SK-N-SH treated with all-trans-retinoic acid at 6 μM for 48 hours (cell line): ENCODE data around the gene VPS25.

ENCODE experiments used
- ATAC-seq: fragments of 200-7000 bp; cut with Tn5 transposase; 3 replicates; pipeline ENCODE4 v1.9.1; 2020; ENCODE audit warnings: mild to moderate bottlenecking, moderate library complexity
- ARNTL ChIP-seq: fragments of 450-650 bp; formaldehyde crosslinking; IDR thresholded peaks from 2 replicates; pipeline ENCODE4 v1.5.0; 2020; ENCODE audit warnings: low read depth, mild to moderate bottlenecking, moderate library complexity, borderline replicate concordance
- BACH2 ChIP-seq: fragments of 250-450 bp; sonication (Bioruptor Pico); IDR thresholded peaks from 2 replicates; pipeline ENCODE4 v1.9.0; 2021; ENCODE audit warnings: mild to moderate bottlenecking, borderline replicate concordance
- CREB5 ChIP-seq: fragments of 250-450 bp; sonication (Bioruptor Pico); IDR thresholded peaks from 2 replicates; pipeline ENCODE4 v1.5.1; 2020; ENCODE audit warnings: low read depth, mild to moderate bottlenecking, moderate library complexity
- CSDC2 ChIP-seq: fragments of 250-450 bp; sonication (Bioruptor Pico); IDR thresholded peaks from 2 replicates; pipeline ENCODE4 v1.5.0; 2020; ENCODE audit warnings: mild to moderate bottlenecking, moderate library complexity
- CSRNP3 ChIP-seq: fragments of 250-450 bp; sonication (Bioruptor Pico); IDR thresholded peaks from 2 replicates; pipeline ENCODE4 v1.5.1; 2021; ENCODE audit warnings: mild to moderate bottlenecking, moderate library complexity
- GLIS3 ChIP-seq: fragments of 250-450 bp; sonication (Bioruptor Pico); IDR thresholded peaks from 2 replicates; pipeline ENCODE4 v1.5.0; 2020; ENCODE audit warnings: mild to moderate bottlenecking, moderate library complexity
- ISL1 ChIP-seq: fragments of 250-450 bp; sonication (Bioruptor Pico); IDR thresholded peaks from 2 replicates; pipeline ENCODE4 v2.1.2; 2022; ENCODE audit warnings: mild to moderate bottlenecking, moderate library complexity
- PATZ1 ChIP-seq: fragments of 250-450 bp; sonication (Bioruptor Pico); IDR thresholded peaks from 2 replicates; pipeline ENCODE4 v1.8.0; 2020; ENCODE audit warnings: mild to moderate bottlenecking, moderate library complexity, borderline replicate concordance
- POU6F1 ChIP-seq: fragments of 250-450 bp; sonication (Bioruptor Pico); IDR thresholded peaks from 2 replicates; pipeline ENCODE4 v1.8.0; 2021; ENCODE audit warnings: low read depth, mild to moderate bottlenecking, moderate library complexity, borderline replicate concordance
- PPARA ChIP-seq: fragments of 250-450 bp; sonication (Bioruptor Pico); IDR thresholded peaks from 2 replicates; pipeline ENCODE4 v1.5.0; 2020; ENCODE audit warnings: mild to moderate bottlenecking, borderline replicate concordance
- RARB ChIP-seq: fragments of 250-450 bp; sonication (Bioruptor Pico); IDR thresholded peaks from 2 replicates; pipeline ENCODE4 v1.8.0; 2021; ENCODE audit warnings: mild to moderate bottlenecking, moderate library complexity
- SNAI2 ChIP-seq: fragments of 250-450 bp; sonication (Bioruptor Pico); IDR thresholded peaks from 2 replicates; pipeline ENCODE4 v1.5.0; 2020; ENCODE audit warnings: mild to moderate bottlenecking, moderate library complexity
- TCF4 ChIP-seq: fragments of 250-450 bp; sonication (Bioruptor Pico); IDR thresholded peaks from 2 replicates; pipeline ENCODE4 v1.8.0; 2021; ENCODE audit warnings: mild to moderate bottlenecking, moderate library complexity, borderline replicate concordance
- TOX ChIP-seq: fragments of 250-450 bp; sonication (Bioruptor Pico); IDR thresholded peaks from 2 replicates; pipeline ENCODE4 v1.8.0; 2021; ENCODE audit warnings: mild to moderate bottlenecking, moderate library complexity, borderline replicate concordance
- TSHZ2 ChIP-seq: fragments of 250-450 bp; sonication (Bioruptor Pico); IDR thresholded peaks from 2 replicates; pipeline ENCODE4 v1.5.0; 2020; ENCODE audit warnings: mild to moderate bottlenecking, moderate library complexity
- ZC3H10 ChIP-seq: fragments of 250-450 bp; sonication (Bioruptor Pico); IDR thresholded peaks from 2 replicates; pipeline ENCODE4 v1.5.1; 2021; ENCODE audit warnings: mild to moderate bottlenecking, moderate library complexity
- ZFP30 ChIP-seq: fragments of 450-650 bp; formaldehyde crosslinking; IDR thresholded peaks from 2 replicates; pipeline ENCODE4 v1.5.0; 2022; ENCODE audit warnings: mild to moderate bottlenecking, moderate library complexity
- ZNF565 ChIP-seq: fragments of 450-650 bp; formaldehyde crosslinking; conservative IDR thresholded peaks from 2 replicates; pipeline ENCODE4 v1.5.0; 2020; ENCODE audit warnings: low read depth, mild to moderate bottlenecking, moderate library complexity
- ZNF70 ChIP-seq: fragments of 450-650 bp; formaldehyde crosslinking; IDR thresholded peaks from 2 replicates; pipeline ENCODE4 v1.5.0; 2020; ENCODE audit warnings: mild to moderate bottlenecking, moderate library complexity
- ZNF8 ChIP-seq: fragments of 450-650 bp; formaldehyde crosslinking; IDR thresholded peaks from 2 replicates; pipeline ENCODE4 v1.5.0; 2020; ENCODE audit warnings: mild to moderate bottlenecking, moderate library complexity

Gene VPS25

GRCh38 chr17:42775534-42776098 lies 2.4 kb downstream of the VPS25 start (continued):
- TF ChIP-seq PATZ1 (CRISPR knock-in tag) (no peak), ARNTL (CRISPR knock-in tag) (no peak), PPARA (no peak), RARB (CRISPR knock-in tag) (no peak), CSDC2 (CRISPR knock-in tag) (no peak), ZFP30 (CRISPR knock-in tag) (no peak)

GRCh38 chr17:42778570-42778969 lies 5.3 kb downstream of the VPS25 start:
- ATAC-seq, result no peak
- TF ChIP-seq ISL1 (CRISPR knock-in tag) (no peak), RARB (CRISPR knock-in tag) (no peak), TSHZ2 (CRISPR knock-in tag) (no peak), CSRNP3 (no peak), ZNF8 (no peak), ZNF565 (CRISPR knock-in tag) (no peak), GLIS3 (CRISPR knock-in tag) (no peak), SNAI2 (CRISPR knock-in tag) (no peak), ARNTL (CRISPR knock-in tag) (no peak), POU6F1 (no peak), ZNF70 (CRISPR knock-in tag) (no peak), PATZ1 (CRISPR knock-in tag) (no peak), TOX (CRISPR knock-in tag) (no peak), CREB5 (no peak), ZC3H10 (no peak)

DNA sequence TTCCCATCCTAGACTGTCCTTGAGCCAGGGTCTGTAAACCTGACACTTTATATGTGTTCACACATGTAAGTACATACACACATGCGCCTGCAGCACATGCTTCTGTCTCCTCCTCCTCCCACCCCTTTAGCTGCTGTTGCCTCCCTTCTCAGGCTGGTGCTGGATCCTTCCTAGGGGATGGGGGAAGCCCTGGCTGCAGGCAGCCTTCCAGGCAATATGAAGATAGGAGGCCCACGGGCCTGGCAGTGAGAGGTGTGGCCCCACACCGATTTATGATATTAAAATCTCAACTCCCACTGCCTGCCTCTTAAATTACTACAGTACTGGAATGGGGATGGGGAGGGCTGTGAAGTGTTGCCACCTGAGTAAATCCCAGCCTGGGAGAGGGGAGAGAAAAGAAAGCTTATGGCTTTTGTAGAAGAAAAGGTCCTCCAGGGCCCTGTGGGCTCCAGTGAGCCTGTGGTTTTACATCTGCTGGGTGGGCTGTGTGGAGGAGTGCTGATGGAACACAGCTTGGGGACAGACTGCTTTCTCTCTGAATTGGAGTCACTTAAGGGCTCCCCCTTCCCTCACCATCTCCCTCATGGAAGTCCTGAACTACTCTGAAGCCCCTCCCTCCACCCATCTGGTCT lies 6.2 kb downstream of the VPS25 start:
- no peak for ATAC-seq
- TF ChIP-seq POU6F1 (no peak), PATZ1 (CRISPR knock-in tag) (no peak), ZNF70 (CRISPR knock-in tag) (no peak), RARB (CRISPR knock-in tag) (no peak), TOX (CRISPR knock-in tag) (no peak), ZNF565 (CRISPR knock-in tag) (no peak), CSDC2 (CRISPR knock-in tag) (no peak), TCF4 (no peak), BACH2 (CRISPR knock-in tag) (no peak), PPARA (no peak), ZNF8 (no peak), ZC3H10 (no peak), ISL1 (CRISPR knock-in tag) (no peak), GLIS3 (CRISPR knock-in tag) (no peak), ZFP30 (CRISPR knock-in tag) (no peak)
